ENCODE data around the gene ABCA7. TPM values are rescaled to one million over a fixed set of nuclear protein-coding genes. Genes with fewer than 3 reads are reported as not detected.

ABCA7 gene
- total and polyA plus RNA-seq, 4 donors: 3.0 to 60.9 (median 4.8) TPM

GRCh38 chr19:1103708-1104310, 63.9 kb downstream of the ABCA7 start, which contains the start of gene GPX4:
GPX4 (plus strand) TSS chr19:1103994; CDS start chr19:1104044, 50 bp downstream.
- DNase-seq (ENCODE audit: low spot score): peak; percentile 99
- WGBS: under 1% methylated on average over 75 of the region's 75 CpGs
- peaks cover 2 to 19% (median 11%) of the 10 kb centered on the region in 4 donors for H3K36me3 ChIP-seq (ENCODE audit: control insufficient read depth in 4 of 4, insufficient read depth in 3 of 4, low read depth in 1 of 4, low read length in 3 of 4)
- peak within 1 kb of the TSS; percentile 97 to 99 for H3K27ac ChIP-seq (ENCODE audit: low read depth in 1 of 2, low read length in 2 of 2)
- peak within 1 kb of the TSS; percentile 59 to 93 (median 75) for H3K4me3 ChIP-seq (ENCODE audit: low read depth in 1 of 3, low read length in 3 of 3)
- H3K9me3 ChIP-seq (ENCODE audit: control insufficient read depth in 4 of 4, low read length in 3 of 4): no peaks in the 10 kb centered on the region
- peak within 1 kb of the TSS; percentile 63 to 86 for H3K9ac ChIP-seq (ENCODE audit: low read depth in 1 of 2, low read length in 2 of 2)
- TF ChIP-seq RAD21 (IDR thresholded peaks at IDR 0.05) (peak in 1 of 2 donors; percentile 40), ATF3 (IDR thresholded peaks at IDR 0.05) (no peak), FOXA2 (IDR thresholded peaks at IDR 0.05) (no peak), RXRA (IDR thresholded peaks at IDR 0.05) (no peak), ZBTB33 (IDR thresholded peaks at IDR 0.05) (no peak), GABPA (IDR thresholded peaks at IDR 0.05 in 1 of 2, conservative IDR thresholded peaks at IDR 0.05 in 1 of 2) (peak in 1 of 2 donors; percentile 78), HNF4A (conservative IDR thresholded peaks at IDR 0.05) (no peak), FOXA1 (IDR thresholded peaks at IDR 0.05) (no peak), JUND (IDR thresholded peaks at IDR 0.05) (no peak), SP1 (IDR thresholded peaks at IDR 0.05) (peak; percentile 88), TAF1 (conservative IDR thresholded peaks at IDR 0.05) (peak; percentile 77), NR2F2 (IDR thresholded peaks at IDR 0.05) (no peak), MAX (IDR thresholded peaks at IDR 0.05) (no peak), CTCF (IDR thresholded peaks at IDR 0.05; ENCODE audit: low read depth, low read length, missing input control) (no peak), HNF4G (IDR thresholded peaks at IDR 0.05) (no peak), YY1 (IDR thresholded peaks at IDR 0.05) (peak; percentile 77), EGR1 (IDR thresholded peaks at IDR 0.05; ENCODE audit: low read depth in 2 of 2) (no peak), REST (IDR thresholded peaks at IDR 0.05) (peak; percentile 45)
- H3K4me1 ChIP-seq (ENCODE audit: control insufficient read depth in 4 of 4, insufficient read depth in 4 of 4, low read length in 3 of 4): peaks cover 18 to 47% (median 27%) of the 10 kb centered on the region in 4 donors
- H3K27me3 ChIP-seq (ENCODE audit: control insufficient read depth in 4 of 4, insufficient read depth in 4 of 4, low read length in 3 of 4): no peaks in the 10 kb centered on the region
